Measurements from ENCODE around the gene MCTP2. TPM values are rescaled to one million over a fixed set of nuclear protein-coding genes. Genes with fewer than 3 reads are reported as not detected.

Gene MCTP2
- total RNA-seq, 1 experiment from 2014 or later: 0.15 TPM

GRCh38 chr15:94252906-94253491, 21.6 kb downstream of the MCTP2 start:
- H3K27ac ChIP-seq (ENCODE audit: low read length): no peak overlapping the region
- TF ChIP-seq SIN3A (IDR thresholded peaks at IDR 0.05; ENCODE audit: borderline replicate concordance, insufficient read depth, low read depth, low read length) (no peak), TCF7L2 (IDR thresholded peaks at IDR 0.05; ENCODE audit: low read depth, low read length) (no peak), POLR2AphosphoS5 (IDR thresholded peaks at IDR 0.05; ENCODE audit: low read depth, low read length) (no peak)
- TF ChIP-seq, protein P1, sequence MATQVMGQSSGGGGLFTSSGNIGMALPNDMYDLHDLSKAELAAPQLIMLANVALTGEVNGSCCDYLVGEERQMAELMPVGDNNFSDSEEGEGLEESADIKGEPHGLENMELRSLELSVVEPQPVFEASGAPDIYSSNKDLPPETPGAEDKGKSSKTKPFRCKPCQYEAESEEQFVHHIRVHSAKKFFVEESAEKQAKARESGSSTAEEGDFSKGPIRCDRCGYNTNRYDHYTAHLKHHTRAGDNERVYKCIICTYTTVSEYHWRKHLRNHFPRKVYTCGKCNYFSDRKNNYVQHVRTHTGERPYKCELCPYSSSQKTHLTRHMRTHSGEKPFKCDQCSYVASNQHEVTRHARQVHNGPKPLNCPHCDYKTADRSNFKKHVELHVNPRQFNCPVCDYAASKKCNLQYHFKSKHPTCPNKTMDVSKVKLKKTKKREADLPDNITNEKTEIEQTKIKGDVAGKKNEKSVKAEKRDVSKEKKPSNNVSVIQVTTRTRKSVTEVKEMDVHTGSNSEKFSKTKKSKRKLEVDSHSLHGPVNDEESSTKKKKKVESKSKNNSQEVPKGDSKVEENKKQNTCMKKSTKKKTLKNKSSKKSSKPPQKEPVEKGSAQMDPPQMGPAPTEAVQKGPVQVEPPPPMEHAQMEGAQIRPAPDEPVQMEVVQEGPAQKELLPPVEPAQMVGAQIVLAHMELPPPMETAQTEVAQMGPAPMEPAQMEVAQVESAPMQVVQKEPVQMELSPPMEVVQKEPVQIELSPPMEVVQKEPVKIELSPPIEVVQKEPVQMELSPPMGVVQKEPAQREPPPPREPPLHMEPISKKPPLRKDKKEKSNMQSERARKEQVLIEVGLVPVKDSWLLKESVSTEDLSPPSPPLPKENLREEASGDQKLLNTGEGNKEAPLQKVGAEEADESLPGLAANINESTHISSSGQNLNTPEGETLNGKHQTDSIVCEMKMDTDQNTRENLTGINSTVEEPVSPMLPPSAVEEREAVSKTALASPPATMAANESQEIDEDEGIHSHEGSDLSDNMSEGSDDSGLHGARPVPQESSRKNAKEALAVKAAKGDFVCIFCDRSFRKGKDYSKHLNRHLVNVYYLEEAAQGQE (IDR thresholded peaks at IDR 0.05; ENCODE audit: insufficient read depth in 1 of 2, low read depth in 2 of 2, low read length in 1 of 2): no peak
- TF ChIP-seq, protein P2, sequence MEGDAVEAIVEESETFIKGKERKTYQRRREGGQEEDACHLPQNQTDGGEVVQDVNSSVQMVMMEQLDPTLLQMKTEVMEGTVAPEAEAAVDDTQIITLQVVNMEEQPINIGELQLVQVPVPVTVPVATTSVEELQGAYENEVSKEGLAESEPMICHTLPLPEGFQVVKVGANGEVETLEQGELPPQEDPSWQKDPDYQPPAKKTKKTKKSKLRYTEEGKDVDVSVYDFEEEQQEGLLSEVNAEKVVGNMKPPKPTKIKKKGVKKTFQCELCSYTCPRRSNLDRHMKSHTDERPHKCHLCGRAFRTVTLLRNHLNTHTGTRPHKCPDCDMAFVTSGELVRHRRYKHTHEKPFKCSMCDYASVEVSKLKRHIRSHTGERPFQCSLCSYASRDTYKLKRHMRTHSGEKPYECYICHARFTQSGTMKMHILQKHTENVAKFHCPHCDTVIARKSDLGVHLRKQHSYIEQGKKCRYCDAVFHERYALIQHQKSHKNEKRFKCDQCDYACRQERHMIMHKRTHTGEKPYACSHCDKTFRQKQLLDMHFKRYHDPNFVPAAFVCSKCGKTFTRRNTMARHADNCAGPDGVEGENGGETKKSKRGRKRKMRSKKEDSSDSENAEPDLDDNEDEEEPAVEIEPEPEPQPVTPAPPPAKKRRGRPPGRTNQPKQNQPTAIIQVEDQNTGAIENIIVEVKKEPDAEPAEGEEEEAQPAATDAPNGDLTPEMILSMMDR (IDR thresholded peaks at IDR 0.05): no peak
- H3K27me3 ChIP-seq (ENCODE audit: control insufficient read depth, insufficient read depth, low read length): no peaks in the 10 kb centered on the region
- in situ Hi-C loops (cut with HindIII; ENCODE audit: low pct_unique_long_range_greater_than_20kb, low sequenced_read_pairs): no loop called here
- H3K9me3 ChIP-seq (ENCODE audit: control insufficient read depth, insufficient read depth, low read depth, low read length): no peaks in the 10 kb centered on the region
- H3K4me1 ChIP-seq (ENCODE audit: control insufficient read depth, insufficient read depth, low read length): no peaks in the 10 kb centered on the region
- no peaks in the 10 kb centered on the region for H3K36me3 ChIP-seq (ENCODE audit: control insufficient read depth, insufficient read depth, low read length)
- ATAC-seq (no peak), DNase-seq (ENCODE audit: low read depth, low spot score) (no peak)
- CTCF ChIA-PET: no interaction called here
- intact Hi-C loops (cut with micrococcal nuclease; ENCODE audit: unreplicated experiment): no loop called here
- no TSS peak for BruUV-seq (replicated peaks)
- POLR2A ChIA-PET: no interaction called here
- H3K4me3 ChIP-seq (ENCODE audit: low read depth in 2 of 2, low read length in 2 of 2): no peak overlapping the region

- Histone ChIP-seq H3K27me3 (ENCODE audit: control insufficient read depth, insufficient read depth, low read length) (no peaks in the 10 kb centered on the region), H3K4me1 (ENCODE audit: control insufficient read depth, insufficient read depth, low read length) (no peaks in the 10 kb centered on the region), H3K27ac (ENCODE audit: low read length) (no peak overlapping the region), H3K36me3 (ENCODE audit: control insufficient read depth, insufficient read depth, low read length) (no peaks in the 10 kb centered on the region), H3K4me3 (ENCODE audit: low read depth in 2 of 2, low read length in 2 of 2) (no peak overlapping the region), H3K9me3 (ENCODE audit: control insufficient read depth, insufficient read depth, low read depth, low read length) (no peaks in the 10 kb centered on the region)
- TF ChIP-seq, protein P1 (IDR thresholded peaks at IDR 0.05; ENCODE audit: insufficient read depth in 1 of 2, low read depth in 2 of 2, low read length in 1 of 2): no peak
- TF ChIP-seq POLR2AphosphoS5 (IDR thresholded peaks at IDR 0.05; ENCODE audit: low read depth, low read length) (no peak), SIN3A (IDR thresholded peaks at IDR 0.05; ENCODE audit: borderline replicate concordance, insufficient read depth, low read depth, low read length) (no peak), TCF7L2 (IDR thresholded peaks at IDR 0.05; ENCODE audit: low read depth, low read length) (no peak)
- TF ChIP-seq, protein P2 (IDR thresholded peaks at IDR 0.05): no peak
- intact Hi-C loops (cut with micrococcal nuclease; ENCODE audit: unreplicated experiment): no loop called here
- CTCF ChIA-PET: no interaction called here
- POLR2A ChIA-PET: no interaction called here
- DNase-seq (ENCODE audit: low read depth, low spot score): no peak
- in situ Hi-C loops (cut with HindIII; ENCODE audit: low pct_unique_long_range_greater_than_20kb, low sequenced_read_pairs): no loop called here
- BruUV-seq (replicated peaks): no TSS peak
- ATAC-seq: no peak
These were observed 22.4 kb downstream of the MCTP2 start for GRCh38 chr15:94253742-94254141.

Data from Panc1 (cell line).